Measurements from ENCODE around the gene ACAA2. TPM values are rescaled to one million over a fixed set of nuclear protein-coding genes. Genes with fewer than 3 reads are reported as not detected.
"Not testable (repeated sequence)": the region's sequence is repeated elsewhere in the genome, so short reads cannot be mapped to it uniquely, and the experiment has no call there.

ACAA2 gene
- total and polyA plus RNA-seq, 3 experiments from 2014 or later = 72.2 to 100 (median 72.4) TPM

- Mint-ChIP-seq H3K36me3 (peaks cover 11 to 49% (median 29%) of the 10 kb centered on the region in 3 donors), H3K27ac (peak overlapping the region in 7 of 8 donors; percentile 12 to 79 (median 48)), H3K9me3 (no peaks in the 10 kb centered on the region), H3K4me1 (peaks cover 59 to 66% (median 60%) of the 10 kb centered on the region in 3 donors), H3K4me3 (peak overlapping the region; percentile 20 to 65 (median 50)), H3K27me3 (no peaks in the 10 kb centered on the region)
- no peaks in the 10 kb centered on the region for H3K9me3 ChIP-seq (ENCODE audit: low read length)
- H3K27me3 ChIP-seq (ENCODE audit: insufficient read depth, low read length, poor library complexity, severe bottlenecking) = no peaks in the 10 kb centered on the region
- ChIA-PET POLR2A (no interaction called here), CTCF (no interaction called here)
- H3K36me3 ChIP-seq (ENCODE audit: insufficient read depth, low read length) = peaks cover 17% of the 10 kb centered on the region
- no peak overlapping the region for H3K4me3 ChIP-seq (ENCODE audit: low read length)
- no peak overlapping the region for H3K27ac ChIP-seq (ENCODE audit: low read depth, low read length)
- H3K4me1 ChIP-seq (ENCODE audit: insufficient read depth, low read length) = peaks cover 44% of the 10 kb centered on the region
- DNase-seq = peak in 1 of 5 donors; percentile 32
Measured at GRCh38 chr18:49786019-49786720, 27.2 kb downstream of the ACAA2 start.

GRCh38 chr18:49784427-49785185 lies 28.7 kb downstream of the ACAA2 start:
- no peak for DNase-seq
- peaks cover 11% of the 10 kb centered on the region for H3K36me3 ChIP-seq (ENCODE audit: insufficient read depth, low read length)

GRCh38 chr18:49783631-49784030 lies 29.7 kb downstream of the ACAA2 start:
- not testable (repeated sequence) for H3K27me3 ChIP-seq (ENCODE audit: insufficient read depth, low read length, poor library complexity, severe bottlenecking); H3K9me3 ChIP-seq (ENCODE audit: low read length); DNase-seq; H3K27ac ChIP-seq (ENCODE audit: low read depth, low read length); H3K4me3 ChIP-seq (ENCODE audit: low read length); H3K9me3 Mint-ChIP-seq; H3K27me3 Mint-ChIP-seq
- peaks cover 48 to 57% (median 52%) of the 10 kb centered on the region in 3 donors for H3K4me1 Mint-ChIP-seq
- peaks cover 27 to 54% (median 29%) of the 10 kb centered on the region in 3 donors for H3K36me3 Mint-ChIP-seq
- ChIA-PET CTCF (interaction anchor here (1.1 to 1.3 kb wide), 2 partner anchors 74 to 86 kb away, joined by 3 to 4 read pairs; no protein-coding TSS in a partner anchor), POLR2A (interaction anchor here (1.5 kb wide), 1 partner anchor 31 kb away, joined by 3 read pairs; no protein-coding TSS in a partner anchor)
- Histone ChIP-seq H3K36me3 (ENCODE audit: insufficient read depth, low read length) (peaks cover 11% of the 10 kb centered on the region), H3K4me1 (ENCODE audit: insufficient read depth, low read length) (peaks cover 44% of the 10 kb centered on the region)
- peak overlapping the region in 2 of 7 donors; percentile 17 to 33 for H3K4me3 Mint-ChIP-seq
- H3K27ac Mint-ChIP-seq = peak overlapping the region in 7 of 8 donors; percentile 2 to 81 (median 41)

More at GRCh38 chr18:49784427-49785185, 28.7 kb downstream of the ACAA2 start:
- Mint-ChIP-seq H3K27ac (peak overlapping the region in 6 of 8 donors; percentile 14 to 77 (median 37)), H3K36me3 (peaks cover 26 to 49% (median 27%) of the 10 kb centered on the region in 3 donors), H3K9me3 (no peaks in the 10 kb centered on the region), H3K27me3 (no peaks in the 10 kb centered on the region), H3K4me3 (peak overlapping the region in 6 of 7 donors; percentile 1 to 73 (median 40)), H3K4me1 (peaks cover 57 to 64% (median 59%) of the 10 kb centered on the region in 3 donors)
- POLR2A ChIA-PET = interaction anchor here (1.5 kb wide), 1 partner anchor 30 kb away, joined by 3 read pairs; no protein-coding TSS in a partner anchor
- no peak overlapping the region for H3K4me3 ChIP-seq (ENCODE audit: low read length)
- no peak overlapping the region for H3K27ac ChIP-seq (ENCODE audit: low read depth, low read length)
- no peaks in the 10 kb centered on the region for H3K27me3 ChIP-seq (ENCODE audit: insufficient read depth, low read length, poor library complexity, severe bottlenecking)
- H3K9me3 ChIP-seq (ENCODE audit: low read length) = no peaks in the 10 kb centered on the region
- H3K4me1 ChIP-seq (ENCODE audit: insufficient read depth, low read length) = peaks cover 44% of the 10 kb centered on the region
- CTCF ChIA-PET = interaction anchor here (1.1 to 1.3 kb wide), 3 partner anchors 30 to 85 kb away, joined by 3 to 4 read pairs (median 4); no protein-coding TSS in a partner anchor

GRCh38 chr18:49778826-49779465 lies 34.4 kb downstream of the ACAA2 start:
- Histone ChIP-seq H3K27me3 (ENCODE audit: insufficient read depth, low read length, poor library complexity, severe bottlenecking) (no peaks in the 10 kb centered on the region), H3K9me3 (ENCODE audit: low read length) (no peaks in the 10 kb centered on the region), H3K4me1 (ENCODE audit: insufficient read depth, low read length) (peaks cover 3% of the 10 kb centered on the region), H3K27ac (ENCODE audit: low read depth, low read length) (no peak overlapping the region), H3K36me3 (ENCODE audit: insufficient read depth, low read length) (peaks cover 11% of the 10 kb centered on the region), H3K4me3 (ENCODE audit: low read length) (no peak overlapping the region)
- peaks cover 26 to 52% (median 49%) of the 10 kb centered on the region in 3 donors for H3K36me3 Mint-ChIP-seq
- CTCF ChIA-PET = no interaction called here
- no peak overlapping the region for H3K4me3 Mint-ChIP-seq
- POLR2A ChIA-PET = no interaction called here
- DNase-seq = no peak
- H3K4me1 Mint-ChIP-seq = peaks cover 2 to 12% (median 10%) of the 10 kb centered on the region in 3 donors
- peak overlapping the region in 2 of 8 donors; percentile 17 to 58 for H3K27ac Mint-ChIP-seq
- no peaks in the 10 kb centered on the region for H3K27me3 Mint-ChIP-seq
- H3K9me3 Mint-ChIP-seq = peaks cover 4 to 11% (median 7%) of the 10 kb centered on the region in 5 donors

- Histone ChIP-seq H3K4me1 (ENCODE audit: insufficient read depth, low read length) (no peaks in the 10 kb centered on the region), H3K27me3 (ENCODE audit: insufficient read depth, low read length, poor library complexity, severe bottlenecking) (no peaks in the 10 kb centered on the region), H3K4me3 (ENCODE audit: low read length) (no peak overlapping the region), H3K36me3 (ENCODE audit: insufficient read depth, low read length) (no peaks in the 10 kb centered on the region), H3K9me3 (ENCODE audit: low read length) (no peaks in the 10 kb centered on the region), H3K27ac (ENCODE audit: low read depth, low read length) (no peak overlapping the region)
- Mint-ChIP-seq H3K4me3 (no peak overlapping the region), H3K27ac (peak overlapping the region in 5 of 8 donors; percentile 4 to 61 (median 21)), H3K36me3 (no peaks in the 10 kb centered on the region), H3K27me3 (peaks cover 0 to 1% of the 10 kb centered on the region in 2 donors), H3K9me3 (no peaks in the 10 kb centered on the region), H3K4me1 (peaks cover 0 to 4% (median 0%) of the 10 kb centered on the region in 3 donors)
- POLR2A ChIA-PET = no interaction called here
- CTCF ChIA-PET = no interaction called here
- no peak for DNase-seq
Measured at GRCh38 chr18:49769047-49769728, 44.1 kb downstream of the ACAA2 start.

GRCh38 chr18:49768051-49768391 lies 45.3 kb downstream of the ACAA2 start:
- Mint-ChIP-seq H3K36me3 (no peaks in the 10 kb centered on the region), H3K9me3 (no peaks in the 10 kb centered on the region), H3K27me3 (peaks cover 0 to 1% of the 10 kb centered on the region in 2 donors), H3K4me1 (peaks cover 0 to 4% (median 0%) of the 10 kb centered on the region in 3 donors), H3K27ac (no peak overlapping the region), H3K4me3 (no peak overlapping the region)
- POLR2A ChIA-PET = no interaction called here
- Histone ChIP-seq H3K27me3 (ENCODE audit: insufficient read depth, low read length, poor library complexity, severe bottlenecking) (no peaks in the 10 kb centered on the region), H3K36me3 (ENCODE audit: insufficient read depth, low read length) (no peaks in the 10 kb centered on the region), H3K27ac (ENCODE audit: low read depth, low read length) (no peak overlapping the region), H3K9me3 (ENCODE audit: low read length) (no peaks in the 10 kb centered on the region), H3K4me3 (ENCODE audit: low read length) (no peak overlapping the region), H3K4me1 (ENCODE audit: insufficient read depth, low read length) (no peaks in the 10 kb centered on the region)
- DNase-seq = peak in 1 of 5 donors; percentile 11
- CTCF ChIA-PET = no interaction called here

GRCh38 chr18:49767111-49768050 lies 46.0 kb downstream of the ACAA2 start:
- H3K4me1 ChIP-seq (ENCODE audit: insufficient read depth, low read length) = no peaks in the 10 kb centered on the region
- no peaks in the 10 kb centered on the region for H3K9me3 Mint-ChIP-seq
- H3K4me3 Mint-ChIP-seq = no peak overlapping the region
- H3K27ac ChIP-seq (ENCODE audit: low read depth, low read length) = no peak overlapping the region
- H3K36me3 ChIP-seq (ENCODE audit: insufficient read depth, low read length) = no peaks in the 10 kb centered on the region
- H3K9me3 ChIP-seq (ENCODE audit: low read length) = no peaks in the 10 kb centered on the region
- CTCF ChIA-PET = no interaction called here
- no peaks in the 10 kb centered on the region for H3K36me3 Mint-ChIP-seq
- H3K27me3 Mint-ChIP-seq = peaks cover 0 to 1% of the 10 kb centered on the region in 2 donors
- H3K4me1 Mint-ChIP-seq = peaks cover 0 to 4% (median 0%) of the 10 kb centered on the region in 3 donors
- no peak overlapping the region for H3K4me3 ChIP-seq (ENCODE audit: low read length)
- H3K27ac Mint-ChIP-seq = peak overlapping the region in 1 of 8 donors; percentile 70
- H3K27me3 ChIP-seq (ENCODE audit: insufficient read depth, low read length, poor library complexity, severe bottlenecking) = no peaks in the 10 kb centered on the region
- POLR2A ChIA-PET = no interaction called here
- no peak for DNase-seq
